HG03521 (cell line): ENCODE measurements around the gene RAD51B.

Source experiments
- ATAC-seq: cut with Tn5 transposase; IDR thresholded peaks from one replicate; pipeline ENCODE4 v1.9.1; 2021; ENCODE audit warnings: mild to moderate bottlenecking, moderate library complexity; ENCODE audit not compliant: unreplicated experiment

Gene RAD51B

GRCh38 chr14:68682166-68683103, 862.9 kb downstream of the RAD51B start:
- ATAC-seq = no peak

- ATAC-seq = no peak
Measured at GRCh38 chr14:68683326-68683725, 863.7 kb downstream of the RAD51B start.

- no peak for ATAC-seq
Measured at GRCh38 chr14:68684466-68685418, 865.2 kb downstream of the RAD51B start.

- peak; percentile 70 for ATAC-seq
Measured at GRCh38 chr14:68685419-68686204, 866.0 kb downstream of the RAD51B start.

GRCh38 chr14:68686205-68686465, 866.6 kb downstream of the RAD51B start:
- no peak for ATAC-seq

- ATAC-seq = no peak
Measured at GRCh38 chr14:68686724-68687123, 867.1 kb downstream of the RAD51B start.

GRCh38 chr14:68687746-68688145, 868.2 kb downstream of the RAD51B start:
- ATAC-seq = no peak

GRCh38 chr14:68688872-68689371, 869.3 kb downstream of the RAD51B start:
- no peak for ATAC-seq

GRCh38 chr14:68689511-68689910, 869.9 kb downstream of the RAD51B start:
- ATAC-seq = no peak

GRCh38 chr14:68690089-68690958, 870.7 kb downstream of the RAD51B start:
- ATAC-seq = no peak

- ATAC-seq = no peak
Measured at GRCh38 chr14:68691031-68691791, 871.6 kb downstream of the RAD51B start.

GRCh38 chr14:68691792-68692118, 872.2 kb downstream of the RAD51B start:
- no peak for ATAC-seq

GRCh38 chr14:68692216-68692615, 872.6 kb downstream of the RAD51B start:
- no peak for ATAC-seq

GRCh38 chr14:68692916-68693771, 873.6 kb downstream of the RAD51B start:
- no peak for ATAC-seq

GRCh38 chr14:68693926-68694325, 874.3 kb downstream of the RAD51B start:
- ATAC-seq = no peak

GRCh38 chr14:68694516-68695235, 875.1 kb downstream of the RAD51B start:
- no peak for ATAC-seq

GRCh38 chr14:68695326-68695768, 875.8 kb downstream of the RAD51B start:
- ATAC-seq = peak; percentile 73

- peak; percentile 6 for ATAC-seq
Measured at GRCh38 chr14:68695856-68696255, 876.3 kb downstream of the RAD51B start.
